Panc1 (cell line): Measurements from ENCODE around the gene TRPV6. TPM values are rescaled to one million over a fixed set of nuclear protein-coding genes. Genes with fewer than 3 reads are reported as not detected.

ENCODE experiments used
- ATAC-seq: fragments of 200-7000 bp; cut with Tn5 transposase; 2 replicates; pipeline ENCODE4 v1.9.1; 2020; ENCODE audit warnings: mild to moderate bottlenecking, moderate library complexity
- BruUV-seq: library from RNA; stranded (reverse); fragments of 400-500 nt; replicated peaks from 2 replicates; lab custom pipeline; 2021; lab: Mats Ljungman, UMichigan
- CTCF ChIA-PET: fragments of 300-600 bp; sonication (Branson Sonifier 250); formaldehyde crosslinking; loops from one replicate; lab custom pipeline; 2022; ENCODE audit warnings: antibody characterized with exemption; lab: Charles Lee
- POLR2A ChIA-PET: fragments of 300-600 bp; sonication (Branson Sonifier 250); formaldehyde crosslinking; loops from one replicate; lab custom pipeline; 2022; ENCODE audit warnings: antibody characterized with exemption; lab: Charles Lee
- DNase-seq: peaks from one replicate; pipeline ENCODE4 v3.0.0-alpha.2; 2010; ENCODE audit warnings: low read depth, low spot score
- H3K27ac ChIP-seq: 2 replicates; pipeline ENCODE4 v1.5.1; 2011; ENCODE audit warnings: mild to moderate bottlenecking, low read length, inconsistent platforms
- H3K27me3 ChIP-seq: fragments of 200-500 bp; sonication (Bioruptor generic); 2 replicates; pipeline ENCODE4 v1.6.0; 2014; ENCODE audit warnings: low read length, inconsistent platforms; ENCODE audit not compliant: control insufficient read depth, insufficient read depth
- H3K36me3 ChIP-seq: fragments of 200-500 bp; sonication (Bioruptor generic); 2 replicates; pipeline ENCODE4 v1.5.1; 2014; ENCODE audit warnings: inconsistent platforms, mild to moderate bottlenecking, low read length, moderate library complexity; ENCODE audit not compliant: control insufficient read depth, insufficient read depth
- H3K4me1 ChIP-seq: 2 replicates; pipeline ENCODE4 v1.5.1; 2011; ENCODE audit warnings: inconsistent platforms, mild to moderate bottlenecking, low read length, moderate library complexity; ENCODE audit not compliant: control insufficient read depth, insufficient read depth
- H3K4me3 ChIP-seq, 2 experiments: 2 replicates each; pipeline ENCODE4 v1.5.1; 2011 to 2012; ENCODE audit warnings: low read depth in 2 of 2, low read length in 2 of 2, mild to moderate bottlenecking in 2 of 2, inconsistent platforms in 1 of 2, moderate library complexity in 1 of 2
- H3K9me3 ChIP-seq: fragments of 200-500 bp; sonication (Bioruptor generic); 2 replicates; pipeline ENCODE4 v1.5.1; 2014; ENCODE audit warnings: low read depth, mild to moderate bottlenecking, inconsistent platforms, low read length, moderate library complexity; ENCODE audit not compliant: control insufficient read depth, insufficient read depth
- POLR2AphosphoS5 ChIP-seq: IDR thresholded peaks from 2 replicates; pipeline ENCODE4 v1.6.1; 2012; ENCODE audit warnings: mild to moderate bottlenecking, low read depth, low read length, moderate library complexity
- SIN3A ChIP-seq: IDR thresholded peaks from 2 replicates; pipeline ENCODE4 v1.6.1; 2012; ENCODE audit warnings: low read depth, mild to moderate bottlenecking, low read length, moderate library complexity, borderline replicate concordance; ENCODE audit not compliant: insufficient read depth
- TCF7L2 ChIP-seq: IDR thresholded peaks from 2 replicates; pipeline ENCODE4 v1.6.1; 2011; ENCODE audit warnings: mild to moderate bottlenecking, low read depth, low read length, inconsistent platforms
- in situ Hi-C: cut with HindIII; loops from 2 replicates; pipeline ENCODE4 v1.10.0; 2016; ENCODE audit warnings: low sequenced_read_pairs, low pct_unique_long_range_greater_than_20kb
- intact Hi-C: fragments of 100-400 bp; cut with micrococcal nuclease; formaldehyde crosslinking; loops from one replicate; pipeline ENCODE4 v1.10.0; 2022; ENCODE audit not compliant: unreplicated experiment
- total RNA-seq: library from RNA; stranded (reverse); gene quantifications from one replicate; pipeline ENCODE4 v1.2.1, GENCODE V29; 2021; ENCODE audit not compliant: unreplicated experiment
- TF ChIP-seq, protein P1 (sequence below), 2 experiments: IDR thresholded peaks; 2 replicates each; pipeline ENCODE4 v1.6.1; 2011 to 2012; ENCODE audit warnings: low read depth in 2 of 2, control low read depth in 1 of 2, low read length in 1 of 2, mild to moderate bottlenecking in 1 of 2, moderate library complexity in 1 of 2; ENCODE audit not compliant: insufficient read depth in 1 of 2
- TF ChIP-seq, protein P2 (sequence below): fragments of 450-650 bp; IDR thresholded peaks from 2 replicates; pipeline ENCODE4 v1.5.1; 2017; ENCODE audit warnings: mild to moderate bottlenecking

TRPV6 gene
- total RNA-seq, 1 experiment from 2014 or later = not detected

DNA sequence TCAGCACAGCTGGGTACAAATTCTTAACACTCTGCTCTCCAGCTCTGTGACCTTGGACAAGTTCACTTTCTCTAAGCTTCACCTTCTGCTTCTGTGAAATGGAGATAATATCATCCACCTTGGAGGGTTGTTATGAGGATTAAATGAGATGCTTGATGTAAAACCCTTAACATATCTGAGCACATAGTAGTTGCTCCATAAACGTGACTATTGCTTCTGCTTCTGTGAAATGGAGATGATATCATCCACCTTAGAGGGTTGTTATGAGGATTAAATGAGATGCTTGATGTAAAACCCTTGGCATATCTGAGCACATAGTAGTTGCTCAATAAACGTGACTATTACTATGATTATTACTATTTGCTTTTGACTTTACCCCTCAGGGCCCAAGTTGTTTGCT lies 16.1 kb downstream of the TRPV6 start:
- no peaks in the 10 kb centered on the region for H3K36me3 ChIP-seq
- no peak overlapping the region for H3K4me3 ChIP-seq
- DNase-seq = no peak
- intact Hi-C loops = no loop called here
- no peak for ATAC-seq
- no peak overlapping the region for H3K27ac ChIP-seq
- BruUV-seq = no TSS peak
- in situ Hi-C loops = no loop called here
- CTCF ChIA-PET = no interaction called here
- H3K9me3 ChIP-seq = no peaks in the 10 kb centered on the region
- TF ChIP-seq, protein P1, sequence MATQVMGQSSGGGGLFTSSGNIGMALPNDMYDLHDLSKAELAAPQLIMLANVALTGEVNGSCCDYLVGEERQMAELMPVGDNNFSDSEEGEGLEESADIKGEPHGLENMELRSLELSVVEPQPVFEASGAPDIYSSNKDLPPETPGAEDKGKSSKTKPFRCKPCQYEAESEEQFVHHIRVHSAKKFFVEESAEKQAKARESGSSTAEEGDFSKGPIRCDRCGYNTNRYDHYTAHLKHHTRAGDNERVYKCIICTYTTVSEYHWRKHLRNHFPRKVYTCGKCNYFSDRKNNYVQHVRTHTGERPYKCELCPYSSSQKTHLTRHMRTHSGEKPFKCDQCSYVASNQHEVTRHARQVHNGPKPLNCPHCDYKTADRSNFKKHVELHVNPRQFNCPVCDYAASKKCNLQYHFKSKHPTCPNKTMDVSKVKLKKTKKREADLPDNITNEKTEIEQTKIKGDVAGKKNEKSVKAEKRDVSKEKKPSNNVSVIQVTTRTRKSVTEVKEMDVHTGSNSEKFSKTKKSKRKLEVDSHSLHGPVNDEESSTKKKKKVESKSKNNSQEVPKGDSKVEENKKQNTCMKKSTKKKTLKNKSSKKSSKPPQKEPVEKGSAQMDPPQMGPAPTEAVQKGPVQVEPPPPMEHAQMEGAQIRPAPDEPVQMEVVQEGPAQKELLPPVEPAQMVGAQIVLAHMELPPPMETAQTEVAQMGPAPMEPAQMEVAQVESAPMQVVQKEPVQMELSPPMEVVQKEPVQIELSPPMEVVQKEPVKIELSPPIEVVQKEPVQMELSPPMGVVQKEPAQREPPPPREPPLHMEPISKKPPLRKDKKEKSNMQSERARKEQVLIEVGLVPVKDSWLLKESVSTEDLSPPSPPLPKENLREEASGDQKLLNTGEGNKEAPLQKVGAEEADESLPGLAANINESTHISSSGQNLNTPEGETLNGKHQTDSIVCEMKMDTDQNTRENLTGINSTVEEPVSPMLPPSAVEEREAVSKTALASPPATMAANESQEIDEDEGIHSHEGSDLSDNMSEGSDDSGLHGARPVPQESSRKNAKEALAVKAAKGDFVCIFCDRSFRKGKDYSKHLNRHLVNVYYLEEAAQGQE (IDR thresholded peaks at IDR 0.05; ENCODE audit: insufficient read depth in 1 of 2, low read depth in 2 of 2, low read length in 1 of 2) = no peak
- TF ChIP-seq POLR2AphosphoS5 = no peak
- no peak for TF ChIP-seq TCF7L2
- TF ChIP-seq, protein P2, sequence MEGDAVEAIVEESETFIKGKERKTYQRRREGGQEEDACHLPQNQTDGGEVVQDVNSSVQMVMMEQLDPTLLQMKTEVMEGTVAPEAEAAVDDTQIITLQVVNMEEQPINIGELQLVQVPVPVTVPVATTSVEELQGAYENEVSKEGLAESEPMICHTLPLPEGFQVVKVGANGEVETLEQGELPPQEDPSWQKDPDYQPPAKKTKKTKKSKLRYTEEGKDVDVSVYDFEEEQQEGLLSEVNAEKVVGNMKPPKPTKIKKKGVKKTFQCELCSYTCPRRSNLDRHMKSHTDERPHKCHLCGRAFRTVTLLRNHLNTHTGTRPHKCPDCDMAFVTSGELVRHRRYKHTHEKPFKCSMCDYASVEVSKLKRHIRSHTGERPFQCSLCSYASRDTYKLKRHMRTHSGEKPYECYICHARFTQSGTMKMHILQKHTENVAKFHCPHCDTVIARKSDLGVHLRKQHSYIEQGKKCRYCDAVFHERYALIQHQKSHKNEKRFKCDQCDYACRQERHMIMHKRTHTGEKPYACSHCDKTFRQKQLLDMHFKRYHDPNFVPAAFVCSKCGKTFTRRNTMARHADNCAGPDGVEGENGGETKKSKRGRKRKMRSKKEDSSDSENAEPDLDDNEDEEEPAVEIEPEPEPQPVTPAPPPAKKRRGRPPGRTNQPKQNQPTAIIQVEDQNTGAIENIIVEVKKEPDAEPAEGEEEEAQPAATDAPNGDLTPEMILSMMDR = no peak
- TF ChIP-seq SIN3A = no peak
- no peaks in the 10 kb centered on the region; the same call in 1 of the 2 replicates for H3K27me3 ChIP-seq
- POLR2A ChIA-PET = no interaction called here
- H3K4me1 ChIP-seq = no peaks in the 10 kb centered on the region

DNA sequence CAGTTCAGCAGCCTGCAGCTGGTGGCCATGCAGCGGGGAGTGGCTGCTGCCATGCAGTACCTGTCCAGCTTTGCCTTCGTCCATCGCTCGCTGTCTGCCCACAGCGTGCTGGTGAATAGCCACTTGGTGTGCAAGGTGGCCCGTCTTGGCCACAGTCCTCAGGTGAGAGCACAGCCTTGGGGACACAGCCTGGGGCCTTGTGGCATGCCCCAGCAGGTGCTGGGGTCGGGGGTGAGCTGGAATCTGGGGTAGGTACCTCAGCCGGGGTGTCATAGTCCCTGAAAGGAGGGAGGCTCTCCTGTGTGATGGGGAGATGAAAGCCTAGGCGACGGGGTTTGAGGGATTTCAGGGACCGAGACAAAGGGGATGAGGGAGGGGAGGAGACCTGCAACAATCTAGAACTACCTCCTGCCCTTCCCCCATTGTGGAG lies 16.5 kb downstream of the TRPV6 start:
- Histone ChIP-seq H3K4me3 (no peak overlapping the region), H3K27ac (no peak overlapping the region), H3K36me3 (no peaks in the 10 kb centered on the region), H3K9me3 (no peaks in the 10 kb centered on the region), H3K4me1 (no peaks in the 10 kb centered on the region), H3K27me3 (no peaks in the 10 kb centered on the region; the same call in 1 of the 2 replicates)
- ChIA-PET CTCF (no interaction called here), POLR2A (no interaction called here)
- TF ChIP-seq, protein P2 = no peak
- TF ChIP-seq SIN3A = no peak
- TF ChIP-seq TCF7L2 = no peak
- TF ChIP-seq POLR2AphosphoS5 = no peak
- TF ChIP-seq, protein P1 (IDR thresholded peaks at IDR 0.05; ENCODE audit: insufficient read depth in 1 of 2, low read depth in 2 of 2, low read length in 1 of 2) = no peak
- DNase-seq = no peak
- intact Hi-C loops = no loop called here
- ATAC-seq = no peak
- no TSS peak for BruUV-seq
- in situ Hi-C loops = no loop called here
